Bone marrow (tissue), 2 donors: ENCODE results near the gene OVCA2.

Experiments used
- DNase-seq, 2 donors: peaks; one replicate each; lab custom pipeline; 2025; lab: John Stamatoyannopoulos, UW

Gene OVCA2

GRCh38 chr17:2086306-2086705 lies 44.5 kb downstream of the OVCA2 start:
- DNase-seq: no peak

- peak; percentile 27 to 96 for DNase-seq
Measured at GRCh38 chr17:2087597-2088211, 45.9 kb downstream of the OVCA2 start.

- DNase-seq: no peak
Measured at GRCh38 chr17:2089021-2089422, 47.2 kb downstream of the OVCA2 start.

GRCh38 chr17:2090210-2090641 lies 48.4 kb downstream of the OVCA2 start:
- DNase-seq: no peak

GRCh38 chr17:2090804-2091534 lies 49.1 kb downstream of the OVCA2 start:
- DNase-seq: no peak

- DNase-seq: no peak
Measured at GRCh38 chr17:2092253-2092652, 50.4 kb downstream of the OVCA2 start.
